ENCODE results near the gene MAT1A. TPM values are rescaled to one million over a fixed set of nuclear protein-coding genes. Genes with fewer than 3 reads are reported as not detected.

MAT1A gene
- total and polyA plus RNA-seq, 9 of the 15 experiments (the other 6 are each of a cell fraction or from before 2014, with no cell fraction given) = 0.03 to 0.30 (median 0.11) TPM; not detected in 2

DNA sequence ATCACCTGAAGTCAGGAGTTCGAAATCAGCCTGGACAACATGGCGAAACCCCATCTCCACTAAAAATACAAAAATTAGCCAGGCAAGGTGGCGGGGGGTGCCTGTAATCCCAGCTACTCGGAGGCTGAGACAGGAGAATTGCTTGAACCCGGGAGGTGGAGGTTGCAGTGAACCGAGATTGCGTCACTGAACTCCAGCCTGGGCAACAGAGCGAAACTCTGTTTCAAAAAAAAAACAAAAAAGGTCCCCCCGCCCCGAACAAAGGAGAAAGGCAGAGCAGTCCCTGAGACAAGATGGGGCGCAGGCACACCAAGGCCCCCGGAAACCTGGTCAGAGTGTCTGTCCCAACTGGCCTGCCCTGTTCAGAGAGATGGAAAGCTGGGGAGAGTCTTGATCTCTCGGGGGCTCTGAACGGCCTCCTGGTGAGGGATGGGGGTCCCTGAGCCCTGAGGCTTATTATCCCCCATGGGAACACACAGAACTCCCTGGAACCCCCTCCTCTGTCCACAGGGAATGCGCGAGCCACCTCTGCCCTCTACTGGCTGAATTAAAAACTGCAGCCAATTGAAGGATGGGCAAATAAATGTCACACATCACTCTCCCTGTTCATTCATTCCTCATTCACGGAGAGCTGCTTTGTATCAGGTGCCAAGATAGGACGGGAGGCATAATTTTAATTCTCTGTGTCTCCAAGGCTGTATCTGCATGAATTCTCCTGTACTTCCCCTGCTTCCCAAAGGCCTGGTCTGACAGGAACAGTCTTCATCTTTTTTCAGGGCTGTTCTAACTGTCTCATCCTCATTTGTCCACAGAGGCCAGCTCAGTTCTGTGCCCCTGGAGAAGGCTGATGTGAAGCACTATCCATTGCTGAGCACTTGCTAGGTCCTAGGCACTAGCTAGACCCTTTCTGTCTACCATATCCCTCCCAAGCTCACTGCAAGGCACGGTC, 28.9 kb downstream of the MAT1A start (continued):
- TF ChIP-seq CEBPG (CRISPR knock-in tag; IDR thresholded peaks at IDR 0.05) (peak; percentile 35; the same call in 1 of the 2 replicates), CEBPG (tag; conservative IDR thresholded peaks at IDR 0.05 in 1 of 2, IDR thresholded peaks at IDR 0.05 in 1 of 2) (peak in 1 of 2 experiments; percentile 60; a peak in 2 of 4 replicates), SP1 (CRISPR knock-in tag; IDR thresholded peaks at IDR 0.05) (no peak)

DNA sequence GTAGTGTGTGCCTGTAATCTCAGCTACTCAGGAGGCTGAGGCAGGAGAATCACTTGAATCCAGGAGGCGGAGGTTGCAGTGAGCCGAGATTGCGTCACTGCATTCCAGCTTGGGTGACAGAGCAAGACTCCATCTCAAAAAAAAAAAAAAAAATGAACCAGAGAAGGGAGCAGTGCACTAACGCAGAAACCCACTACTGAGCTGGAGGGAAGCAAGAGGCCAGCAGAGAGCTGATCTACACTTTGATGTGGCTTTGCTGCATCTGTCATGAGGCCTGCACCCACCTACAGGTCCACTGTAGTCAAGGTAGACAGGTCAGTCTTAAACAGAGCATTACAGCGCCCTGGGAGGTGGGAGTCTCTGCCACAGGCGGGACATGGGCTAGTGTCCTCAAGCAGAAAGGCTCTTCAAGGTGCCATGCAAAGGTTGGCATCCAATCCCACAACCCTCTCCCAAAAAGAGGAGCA, 30.0 kb downstream of the MAT1A start:
- Histone ChIP-seq H3K4me2 (ENCODE audit: insufficient read depth, low read length) (no peak overlapping the region), H3K9me3 (replicated peaks; ENCODE audit: control insufficient read depth, insufficient read depth, low read depth, low read length) (0 out of 2 replicates have a peak, but pooled peaks cover 2% of the 10 kb centered on the region), H3K9ac (ENCODE audit: insufficient read depth in 1 of 2, low read depth in 2 of 2, low read length in 2 of 2) (no peak overlapping the region), H3K27me3 (ENCODE audit: control insufficient read depth in 2 of 2, insufficient read depth in 2 of 2, low read length in 2 of 2) (peaks cover 6 to 35% of the 10 kb centered on the region in 2 experiments), H3K36me3 (ENCODE audit: control insufficient read depth, insufficient read depth, low read length) (no peaks in the 10 kb centered on the region), H2AFZ (ENCODE audit: low read depth, low read length) (no peak overlapping the region), H3K27ac (ENCODE audit: extremely low read depth, low read depth, low read length) (no peak overlapping the region), H3K79me2 (ENCODE audit: control insufficient read depth, insufficient read depth, low read length) (no peaks in the 10 kb centered on the region), H3K4me1 (replicated peaks in 1 of 2; ENCODE audit: control insufficient read depth in 2 of 2, insufficient read depth in 2 of 2, low read length in 2 of 2) (no peaks in the 10 kb centered on the region), H3K4me3 (no peak overlapping the region), H3K9me1 (ENCODE audit: control insufficient read depth, insufficient read depth, low read length) (no peaks in the 10 kb centered on the region), H4K20me1 (replicated peaks; ENCODE audit: control insufficient read depth, insufficient read depth, low read length) (peaks cover 9% of the 10 kb centered on the region)
- in situ Hi-C loops (cut with MboI) (no loop called here), intact Hi-C loops (cut with micrococcal nuclease) (no loop called here)
- ChIA-PET POLR2A (no interaction called here), CTCF (ENCODE audit: low intra/inter-chr PET ratio) (interaction anchor here (0.9 to 1.9 kb wide), 2 partner anchors 67 to 116 kb away, joined by 3 to 6 read pairs; no protein-coding TSS in a partner anchor)
- FAIRE-seq (no peak), DNase-seq (ENCODE audit: extremely low read depth in 1 of 4, low spot score in 3 of 4) (peak in 1 of 4 experiments; percentile 3), ATAC-seq (peak; percentile 13)
- 0% methylated on average over 4 of the region's 6 CpGs for WGBS (ENCODE audit: insufficient coverage, low coverage, missing lambda C conversion rate)
- no TSS peak for BruUV-seq (replicated peaks)
- TF ChIP-seq CBFA2T3 (IDR thresholded peaks at IDR 0.05) = 0 out of 2 replicates have a peak, but pooled peaks have one; percentile 5
- TF ChIP-seq STAT5A (IDR thresholded peaks at IDR 0.05; ENCODE audit: borderline replicate concordance, low read length) = no peak
- no peak for TF ChIP-seq ZBTB8A (IDR thresholded peaks at IDR 0.05; ENCODE audit: partially characterized antibody)
- no peak for TF ChIP-seq PML (IDR thresholded peaks at IDR 0.05; ENCODE audit: low read length)
- no peak for TF ChIP-seq KDM5B (IDR thresholded peaks at IDR 0.05; ENCODE audit: insufficient replicate concordance, low read depth, low read length)
- TF ChIP-seq ZNF24 (IDR thresholded peaks at IDR 0.05) = no peak
- TF ChIP-seq, protein P1, sequence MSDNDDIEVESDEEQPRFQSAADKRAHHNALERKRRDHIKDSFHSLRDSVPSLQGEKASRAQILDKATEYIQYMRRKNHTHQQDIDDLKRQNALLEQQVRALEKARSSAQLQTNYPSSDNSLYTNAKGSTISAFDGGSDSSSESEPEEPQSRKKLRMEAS (CRISPR knock-in tag; IDR thresholded peaks at IDR 0.05) = no peak
- peak; percentile 61 for TF ChIP-seq CEBPG (CRISPR knock-in tag; IDR thresholded peaks at IDR 0.05)
- peak; percentile 34 to 75; a peak in 3 of 4 replicates for TF ChIP-seq CEBPG (tag; conservative IDR thresholded peaks at IDR 0.05 in 1 of 2, IDR thresholded peaks at IDR 0.05 in 1 of 2)
- TF ChIP-seq SNRNP70 (optimal IDR thresholded peaks at IDR 0.05; ENCODE audit: low read depth, low read length) = no peak
- peak; percentile 78 for TF ChIP-seq CEBPB (tag; IDR thresholded peaks at IDR 0.05)
- TF ChIP-seq ZNF165 (CRISPR knock-in tag; IDR thresholded peaks at IDR 0.05; ENCODE audit: borderline replicate concordance) = no peak
- TF ChIP-seq ATF7 (IDR thresholded peaks at IDR 0.05) = 0 out of 2 replicates have a peak, but pooled peaks have one; percentile 23
- no peak for TF ChIP-seq MAFK (IDR thresholded peaks at IDR 0.05; ENCODE audit: low read length)
- no peak for TF ChIP-seq CBX5 (IDR thresholded peaks at IDR 0.05; ENCODE audit: borderline replicate concordance, low read depth)
- TF ChIP-seq, protein P2, sequence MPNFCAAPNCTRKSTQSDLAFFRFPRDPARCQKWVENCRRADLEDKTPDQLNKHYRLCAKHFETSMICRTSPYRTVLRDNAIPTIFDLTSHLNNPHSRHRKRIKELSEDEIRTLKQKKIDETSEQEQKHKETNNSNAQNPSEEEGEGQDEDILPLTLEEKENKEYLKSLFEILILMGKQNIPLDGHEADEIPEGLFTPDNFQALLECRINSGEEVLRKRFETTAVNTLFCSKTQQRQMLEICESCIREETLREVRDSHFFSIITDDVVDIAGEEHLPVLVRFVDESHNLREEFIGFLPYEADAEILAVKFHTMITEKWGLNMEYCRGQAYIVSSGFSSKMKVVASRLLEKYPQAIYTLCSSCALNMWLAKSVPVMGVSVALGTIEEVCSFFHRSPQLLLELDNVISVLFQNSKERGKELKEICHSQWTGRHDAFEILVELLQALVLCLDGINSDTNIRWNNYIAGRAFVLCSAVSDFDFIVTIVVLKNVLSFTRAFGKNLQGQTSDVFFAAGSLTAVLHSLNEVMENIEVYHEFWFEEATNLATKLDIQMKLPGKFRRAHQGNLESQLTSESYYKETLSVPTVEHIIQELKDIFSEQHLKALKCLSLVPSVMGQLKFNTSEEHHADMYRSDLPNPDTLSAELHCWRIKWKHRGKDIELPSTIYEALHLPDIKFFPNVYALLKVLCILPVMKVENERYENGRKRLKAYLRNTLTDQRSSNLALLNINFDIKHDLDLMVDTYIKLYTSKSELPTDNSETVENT (CRISPR knock-in tag; IDR thresholded peaks at IDR 0.05) = no peak
- TF ChIP-seq ZNF384 (IDR thresholded peaks at IDR 0.05; ENCODE audit: low read depth, low read length) = 0 out of 2 replicates have a peak, but pooled peaks have one; percentile 24

All from K562 (cell line).